GM12801 (cell line): Measurements from ENCODE around the gene OSBPL2.

ENCODE experiments used
- TF ChIP-seq, protein P1 (sequence below): IDR thresholded peaks from one replicate; pipeline ENCODE4 v1.5.1; 2011; ENCODE audit warnings: control low read depth; ENCODE audit not compliant: insufficient read length; ENCODE audit errors: extremely low read depth

Gene OSBPL2

DNA sequence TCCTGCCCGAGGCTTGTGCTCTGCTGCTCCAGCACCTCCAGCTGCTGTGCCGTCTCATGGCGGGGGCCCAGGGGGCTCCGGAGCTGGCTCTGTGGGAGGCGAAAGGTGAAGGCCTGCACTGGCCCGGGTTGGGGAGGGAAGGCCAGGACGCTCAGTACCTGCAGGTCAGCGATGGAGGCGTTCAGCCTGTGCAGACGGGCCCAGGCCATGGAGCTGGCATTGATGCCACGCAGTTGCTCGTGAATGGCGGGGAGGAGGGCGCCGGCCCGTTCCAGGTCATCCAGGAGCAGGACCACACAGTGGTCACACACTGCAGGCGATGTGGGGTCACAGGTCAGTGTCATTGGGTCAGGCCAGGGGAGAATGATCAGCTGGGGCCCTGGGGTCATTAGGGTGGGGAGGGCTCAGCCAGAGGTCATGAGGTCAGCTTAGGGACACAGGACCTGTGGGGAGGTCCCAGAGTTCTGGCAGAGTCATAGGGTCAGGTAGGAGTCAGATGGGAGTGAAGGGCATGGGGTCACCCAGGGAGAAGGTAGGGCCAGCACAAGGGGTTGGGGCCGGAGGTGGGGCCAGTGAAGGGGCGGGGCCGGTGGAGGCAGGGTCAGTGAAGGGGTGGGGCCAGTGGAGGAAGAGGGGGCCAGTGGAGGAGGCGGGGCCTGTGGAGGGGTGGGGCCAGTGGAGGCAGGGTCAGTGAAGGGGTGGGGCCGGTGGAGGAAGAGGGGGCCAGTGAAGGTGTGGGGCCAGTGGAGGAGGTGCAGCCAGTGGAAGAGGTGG is 82.4 kb downstream of the OSBPL2 start:
- TF ChIP-seq, protein P1, sequence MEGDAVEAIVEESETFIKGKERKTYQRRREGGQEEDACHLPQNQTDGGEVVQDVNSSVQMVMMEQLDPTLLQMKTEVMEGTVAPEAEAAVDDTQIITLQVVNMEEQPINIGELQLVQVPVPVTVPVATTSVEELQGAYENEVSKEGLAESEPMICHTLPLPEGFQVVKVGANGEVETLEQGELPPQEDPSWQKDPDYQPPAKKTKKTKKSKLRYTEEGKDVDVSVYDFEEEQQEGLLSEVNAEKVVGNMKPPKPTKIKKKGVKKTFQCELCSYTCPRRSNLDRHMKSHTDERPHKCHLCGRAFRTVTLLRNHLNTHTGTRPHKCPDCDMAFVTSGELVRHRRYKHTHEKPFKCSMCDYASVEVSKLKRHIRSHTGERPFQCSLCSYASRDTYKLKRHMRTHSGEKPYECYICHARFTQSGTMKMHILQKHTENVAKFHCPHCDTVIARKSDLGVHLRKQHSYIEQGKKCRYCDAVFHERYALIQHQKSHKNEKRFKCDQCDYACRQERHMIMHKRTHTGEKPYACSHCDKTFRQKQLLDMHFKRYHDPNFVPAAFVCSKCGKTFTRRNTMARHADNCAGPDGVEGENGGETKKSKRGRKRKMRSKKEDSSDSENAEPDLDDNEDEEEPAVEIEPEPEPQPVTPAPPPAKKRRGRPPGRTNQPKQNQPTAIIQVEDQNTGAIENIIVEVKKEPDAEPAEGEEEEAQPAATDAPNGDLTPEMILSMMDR: no peak

DNA sequence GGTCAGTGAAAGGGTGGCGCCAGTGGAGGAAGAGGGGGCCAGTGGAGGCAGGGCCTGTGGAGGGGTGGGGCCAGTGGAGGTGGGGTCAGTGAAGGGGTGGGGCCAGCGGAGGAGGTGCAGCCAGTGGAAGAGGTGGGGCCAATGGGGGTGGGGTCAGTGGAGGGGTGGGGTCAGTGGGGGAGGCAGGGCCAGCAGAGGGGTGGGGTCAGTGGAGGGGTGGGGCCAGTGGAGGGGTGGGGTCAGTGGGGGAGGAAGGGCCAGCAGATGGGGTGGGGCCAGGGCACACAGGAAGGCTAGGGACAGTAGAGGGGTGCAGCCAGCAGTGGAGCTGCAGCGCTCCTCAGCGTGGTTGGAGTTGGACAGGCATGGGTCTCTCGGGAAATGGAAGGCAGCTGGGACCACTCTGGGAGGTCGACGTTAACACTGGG is 83.2 kb downstream of the OSBPL2 start:
- TF ChIP-seq, protein P1: no peak

DNA sequence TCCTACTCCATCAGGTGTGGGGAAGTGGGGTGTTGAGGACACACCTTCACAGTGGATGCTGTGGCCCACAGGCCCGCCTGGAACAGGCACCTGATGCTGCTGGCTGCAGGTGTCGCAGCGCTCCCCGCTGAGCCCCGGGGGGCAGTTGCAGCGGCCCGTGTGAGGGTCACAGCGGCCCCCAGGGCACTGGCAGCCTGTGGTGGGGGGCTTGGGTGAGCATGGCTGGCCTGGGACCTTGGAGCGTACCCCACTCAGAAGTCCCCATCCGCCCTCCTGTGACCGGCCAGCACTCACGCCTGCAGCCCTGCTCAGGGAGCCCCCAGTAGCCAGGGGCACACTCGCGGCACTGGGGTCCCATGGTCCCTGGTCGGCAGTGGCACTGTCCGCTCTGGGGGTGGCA is 83.7 kb downstream of the OSBPL2 start:
- TF ChIP-seq, protein P1: no peak

DNA sequence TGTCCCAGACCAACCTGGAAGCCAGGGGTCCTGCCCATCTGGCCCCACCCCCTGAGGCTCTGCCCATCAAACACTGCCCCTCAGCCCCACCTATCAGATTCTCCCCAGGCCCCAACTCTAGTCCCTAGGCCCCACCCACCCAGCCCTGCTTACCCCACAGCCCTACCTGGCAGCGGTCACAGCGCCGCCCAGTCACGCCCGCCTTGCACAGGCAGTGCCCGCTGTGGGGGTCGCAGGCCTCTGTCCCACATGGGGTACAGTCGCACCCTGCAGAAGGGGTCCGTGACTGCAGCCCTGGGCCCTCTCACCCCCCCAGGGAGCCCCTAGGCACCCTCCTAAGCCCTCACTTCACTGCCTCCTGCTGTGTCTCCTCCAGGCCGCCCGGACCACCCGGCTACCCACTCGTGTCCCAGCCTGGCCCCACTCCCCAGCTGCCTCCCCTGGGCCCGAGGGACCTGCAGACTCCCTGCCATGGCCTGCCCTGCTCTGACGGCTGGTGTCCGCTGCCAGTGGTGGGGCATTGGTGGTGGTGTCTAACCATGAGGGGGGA is 84.2 kb downstream of the OSBPL2 start:
- TF ChIP-seq, protein P1: no peak

DNA sequence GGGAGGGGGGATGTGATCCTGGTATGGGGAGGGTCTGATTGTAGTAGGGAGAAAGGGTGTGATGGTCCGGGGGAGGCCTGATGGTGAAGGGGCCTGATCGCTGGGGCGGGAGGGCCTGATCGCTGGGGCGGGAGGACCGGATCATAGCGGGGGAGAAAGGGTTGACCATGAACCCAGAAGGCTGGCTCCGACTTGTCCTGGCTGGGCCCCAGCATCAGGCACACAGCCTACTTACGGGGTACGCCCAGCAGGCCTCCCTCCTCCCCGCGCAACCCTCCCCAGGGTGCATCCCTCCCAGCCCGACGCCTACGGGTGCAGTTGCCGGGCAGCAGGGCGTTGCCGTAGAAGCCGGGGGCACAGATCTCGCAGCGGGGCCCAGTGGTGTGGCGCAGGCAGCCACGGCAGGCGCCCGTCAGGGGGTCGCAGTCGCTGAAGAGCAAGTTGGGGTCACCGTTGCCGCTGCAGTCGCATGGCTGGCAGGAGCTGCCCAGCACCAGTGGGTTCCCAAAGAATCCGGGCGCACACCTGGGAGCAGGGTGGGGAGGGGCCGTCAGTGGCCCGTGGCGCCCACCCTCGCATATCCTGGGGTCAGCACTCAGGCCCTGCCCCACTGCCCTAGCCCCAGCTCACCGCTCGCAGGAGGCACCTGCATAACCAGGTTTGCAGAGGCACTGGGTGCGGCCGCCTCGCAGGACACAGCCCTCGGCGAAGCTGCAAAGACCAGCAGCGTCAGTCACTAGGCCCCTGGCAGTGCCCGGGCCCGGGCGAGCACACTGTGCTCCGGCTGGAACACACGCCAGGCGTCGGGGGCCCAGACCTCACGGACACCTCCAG is 85.0 kb downstream of the OSBPL2 start:
- TF ChIP-seq, protein P1: no peak

DNA sequence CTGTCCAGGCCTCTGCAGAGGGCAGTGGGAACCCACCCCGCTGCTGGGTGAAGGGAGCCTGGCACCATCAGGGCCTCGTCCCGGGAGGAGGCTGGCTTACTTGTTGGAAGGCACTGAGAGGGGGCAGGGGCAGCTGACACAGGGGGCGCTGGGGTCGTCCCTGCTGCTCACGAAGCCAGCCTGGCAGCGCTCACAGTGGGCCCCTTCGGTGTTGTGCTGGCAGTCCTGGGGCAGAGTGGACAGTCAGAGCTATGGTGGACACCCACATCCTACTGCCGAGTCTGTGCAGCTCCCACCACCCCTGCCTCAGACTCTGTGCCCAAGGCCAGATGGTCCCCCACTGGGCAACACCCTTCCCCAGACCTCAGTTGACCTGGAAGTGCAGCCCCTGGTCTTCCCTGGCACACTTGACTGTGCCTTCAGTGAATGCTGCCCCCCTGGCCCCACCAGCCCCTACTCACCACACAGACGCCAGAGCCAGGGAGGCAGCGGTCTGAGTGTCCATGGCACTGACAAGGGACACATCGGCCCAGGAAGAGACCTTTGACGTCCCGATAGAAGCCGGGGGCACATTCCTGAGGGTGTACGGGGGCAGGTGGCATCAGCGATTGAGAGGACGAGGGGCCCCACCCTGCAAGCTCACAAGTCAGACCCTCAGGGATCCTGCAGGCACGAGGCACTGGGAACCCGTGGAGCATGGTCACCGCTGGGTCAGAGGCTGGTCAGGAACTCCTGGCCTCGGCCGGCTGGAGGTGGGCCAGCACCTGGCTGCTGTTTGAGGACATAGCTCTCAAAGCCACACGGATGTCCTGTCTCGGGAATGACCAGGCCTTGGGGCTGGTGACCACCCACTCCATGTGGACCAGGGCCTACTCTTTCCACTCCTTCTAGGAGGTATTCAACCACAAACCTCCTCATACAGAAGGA is 85.9 kb downstream of the OSBPL2 start:
- TF ChIP-seq, protein P1: no peak
